GM13977 (cell line): ENCODE data around the gene PRDM16.

Source experiments
- DNase-seq: peaks from one replicate; pipeline ENCODE4 v3.0.0; 2012; ENCODE audit warnings: low spot score
- CTCF ChIP-seq: IDR thresholded peaks from 2 replicates; pipeline ENCODE4 v1.5.1; 2012; ENCODE audit warnings: mild to moderate bottlenecking, control low read depth; ENCODE audit not compliant: insufficient read depth; ENCODE audit errors: extremely low read depth, missing control alignments
- in situ Hi-C: fragments of 300-500 bp; cut with MboI; formaldehyde crosslinking; loops from one replicate; pipeline ENCODE4 v1.12.0; 2022; ENCODE audit warnings: low sequenced_read_pairs, low pct_unique_long_range_greater_than_20kb, mixed read lengths, inconsistent platforms; ENCODE audit not compliant: unreplicated experiment

Gene PRDM16

GRCh38 chr1:3032371-3033039 is 36.5 kb upstream of the PRDM16 start:
- no peak for DNase-seq
- no peak for TF ChIP-seq CTCF
- in situ Hi-C loops, result no loop called here

- TF ChIP-seq CTCF, result no peak
- in situ Hi-C loops, result no loop called here
- DNase-seq, result no peak
Measured at GRCh38 chr1:3033040-3033789, 35.8 kb upstream of the PRDM16 start.

- TF ChIP-seq CTCF, result no peak
- in situ Hi-C loops, result no loop called here
- DNase-seq, result no peak
Measured at GRCh38 chr1:3033790-3034090, 35.3 kb upstream of the PRDM16 start.

GRCh38 chr1:3034162-3034561 is 34.8 kb upstream of the PRDM16 start:
- no peak for TF ChIP-seq CTCF
- no peak for DNase-seq
- in situ Hi-C loops, result no loop called here

GRCh38 chr1:3034728-3035562 is 34.1 kb upstream of the PRDM16 start:
- DNase-seq, result no peak
- no peak for TF ChIP-seq CTCF
- in situ Hi-C loops, result no loop called here

- no peak for TF ChIP-seq CTCF
- no peak for DNase-seq
- in situ Hi-C loops, result no loop called here
Measured at GRCh38 chr1:3035563-3036446, 33.2 kb upstream of the PRDM16 start.
